Stimulated activated naive CD8-positive, alpha-beta T cell treated with anti-CD3 and anti-CD28 coated beads, Interleukin-15, amount 100 ng/mL, for 72 hours (primary cell): Measurements from ENCODE around the gene SLC7A8.
"Not testable (repeated sequence)": the region's sequence is repeated elsewhere in the genome, so short reads cannot be mapped to it uniquely, and the experiment has no call there.

ENCODE experiments used
- ATAC-seq: fragments of 150-1000 bp; cut with Tn5 transposase; 2 replicates; pipeline ENCODE4 v1.10.0; 2021; ENCODE audit warnings: mild to moderate bottlenecking, moderate library complexity
- DNase-seq, 2 donors: peaks; one replicate each; pipeline ENCODE4 v3.0.0; 2021 to 2022
- H3K27ac Mint-ChIP-seq, 2 donors: one replicate each; pipeline ENCODE4 v1.8.0; 2022; ENCODE audit warnings: mild to moderate bottlenecking in 2 of 2, mixed read lengths in 2 of 2, moderate library complexity in 2 of 2
- H3K27me3 Mint-ChIP-seq: one replicate; pipeline ENCODE4 v1.8.0; 2022; ENCODE audit warnings: mixed read lengths
- H3K4me1 Mint-ChIP-seq: one replicate; pipeline ENCODE4 v1.8.0; 2022; ENCODE audit warnings: mild to moderate bottlenecking, mixed read lengths
- H3K4me3 Mint-ChIP-seq, 2 donors: one replicate each; pipeline ENCODE4 v1.8.0; 2022; ENCODE audit warnings: mild to moderate bottlenecking in 2 of 2, mixed read lengths in 2 of 2, moderate library complexity in 1 of 2
- H3K9me3 Mint-ChIP-seq, 2 donors: one replicate each; pipeline ENCODE4 v1.8.0; 2022; ENCODE audit warnings: mixed read lengths in 2 of 2

Gene SLC7A8

DNA sequence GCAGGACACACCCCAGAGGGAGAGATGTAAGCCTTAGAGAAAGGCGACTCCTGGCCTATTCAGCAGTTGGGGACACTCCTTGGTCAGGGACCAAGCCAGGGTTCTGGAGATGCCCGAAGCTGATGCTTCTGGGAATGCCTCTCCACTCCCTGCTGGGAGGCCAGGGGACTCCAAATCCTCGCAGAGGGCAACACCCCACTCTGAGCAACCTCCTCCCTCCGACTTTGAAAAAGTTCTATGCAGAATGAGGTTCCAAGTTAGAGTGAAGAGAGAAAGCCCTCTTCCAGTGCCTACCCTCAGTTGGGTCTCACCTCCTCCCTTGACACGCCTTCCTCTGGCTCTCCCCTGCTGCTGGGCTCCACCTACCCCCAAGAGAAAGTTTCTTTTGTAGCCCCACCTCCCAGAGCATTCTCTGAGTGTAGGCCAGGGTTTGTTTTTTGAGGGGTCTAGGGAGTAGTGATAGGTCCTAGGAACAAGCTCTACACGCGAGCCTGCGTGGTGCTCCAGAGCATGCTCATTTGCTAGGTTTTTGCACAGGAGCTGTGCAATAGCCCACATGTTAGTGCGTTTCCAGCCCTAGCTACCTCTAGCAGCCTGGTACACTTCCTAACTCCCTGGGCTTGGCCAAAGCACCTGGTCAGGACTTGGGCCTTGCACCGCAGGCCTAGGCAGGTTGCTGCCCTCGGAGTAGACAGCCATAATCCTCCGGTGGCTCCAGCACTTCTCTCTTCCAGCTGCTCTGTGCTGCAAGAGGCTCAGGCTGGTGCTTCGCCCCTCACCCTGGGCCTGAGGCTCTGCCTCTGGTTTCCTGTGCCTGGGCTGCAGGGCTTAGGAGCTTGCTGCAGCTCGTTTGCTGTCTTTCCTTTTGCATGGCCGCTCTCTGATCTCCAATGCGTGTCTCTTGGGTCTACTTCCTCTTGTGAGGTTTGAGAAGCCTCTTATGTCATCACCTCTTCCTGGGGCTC, 63.8 kb downstream of the SLC7A8 start:
- Mint-ChIP-seq H3K27ac (peak overlapping the region; percentile 71 to 91), H3K27me3 (no peaks in the 10 kb centered on the region), H3K4me1 (peaks cover 52% of the 10 kb centered on the region), H3K4me3 (peak overlapping the region; percentile 71 to 73), H3K9me3 (no peaks in the 10 kb centered on the region)
- peak; percentile 38 to 45 for DNase-seq
- peak; percentile 35 for ATAC-seq

GRCh38 chr14:23118506-23119362, 64.7 kb downstream of the SLC7A8 start, which contains the start of gene CEBPE:
CEBPE (minus strand) TSS chr14:23119255; CDS start chr14:23119091, 164 bp downstream.
- DNase-seq, result no peak
- no peaks in the 10 kb centered on the region for H3K27me3 Mint-ChIP-seq
- H3K4me3 Mint-ChIP-seq, result peak within 1 kb of the TSS; percentile 71 to 73

GRCh38 chr14:23117371-23118020, 66.0 kb downstream of the SLC7A8 start:
- DNase-seq (no peak), ATAC-seq (no peak)
- Mint-ChIP-seq H3K27ac (no peak overlapping the region), H3K4me1 (peaks cover 56% of the 10 kb centered on the region), H3K9me3 (no peaks in the 10 kb centered on the region), H3K27me3 (no peaks in the 10 kb centered on the region), H3K4me3 (no peak overlapping the region)

More at GRCh38 chr14:23118506-23119362, 64.7 kb downstream of the SLC7A8 start, which contains the start of gene CEBPE:
- Mint-ChIP-seq H3K9me3 (no peaks in the 10 kb centered on the region), H3K4me1 (peaks cover 56% of the 10 kb centered on the region), H3K27ac (peak within 1 kb of the TSS; percentile 71 to 91)
- ATAC-seq, result peak; percentile 28

GRCh38 chr14:23115918-23116317, 67.5 kb downstream of the SLC7A8 start:
- no peak for DNase-seq
- no peaks in the 10 kb centered on the region for H3K27me3 Mint-ChIP-seq
- H3K4me1 Mint-ChIP-seq, result peaks cover 47% of the 10 kb centered on the region
- H3K4me3 Mint-ChIP-seq, result no peak overlapping the region
- H3K27ac Mint-ChIP-seq, result no peak overlapping the region
- no peaks in the 10 kb centered on the region for H3K9me3 Mint-ChIP-seq
- ATAC-seq, result no peak

GRCh38 chr14:23115039-23115731, 68.3 kb downstream of the SLC7A8 start:
- H3K9me3 Mint-ChIP-seq, result no peaks in the 10 kb centered on the region
- no peak for DNase-seq
- no peak overlapping the region for H3K4me3 Mint-ChIP-seq
- H3K27me3 Mint-ChIP-seq, result no peaks in the 10 kb centered on the region
- peak overlapping the region in 1 of 2 donors; percentile 77 for H3K27ac Mint-ChIP-seq
- ATAC-seq, result no peak
- H3K4me1 Mint-ChIP-seq, result peaks cover 40% of the 10 kb centered on the region

GRCh38 chr14:23114669-23115038, 68.8 kb downstream of the SLC7A8 start:
- Mint-ChIP-seq H3K27ac (peak overlapping the region in 1 of 2 donors; percentile 77), H3K27me3 (no peaks in the 10 kb centered on the region), H3K9me3 (no peaks in the 10 kb centered on the region), H3K4me3 (no peak overlapping the region), H3K4me1 (peaks cover 35% of the 10 kb centered on the region)
- no peak for DNase-seq
- ATAC-seq, result no peak

DNA sequence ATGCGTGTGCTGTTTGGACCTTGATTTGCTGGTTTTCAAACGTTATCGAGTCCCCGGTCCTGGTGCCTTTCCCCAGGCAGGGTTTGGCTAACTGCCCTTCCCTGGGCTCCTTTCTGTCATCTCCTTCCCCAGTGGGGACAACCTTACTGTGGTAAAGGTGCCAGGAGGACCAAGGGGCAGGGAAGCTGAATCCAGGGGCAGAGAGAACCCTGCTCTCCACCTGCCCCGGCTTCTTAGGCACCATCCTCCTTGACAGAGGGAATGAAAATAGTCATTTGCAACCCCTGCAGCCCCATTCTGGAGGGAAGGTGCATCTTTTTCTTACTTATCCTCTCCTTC, 69.4 kb downstream of the SLC7A8 start:
- Mint-ChIP-seq H3K27ac (peak overlapping the region in 1 of 2 donors; percentile 70), H3K27me3 (no peaks in the 10 kb centered on the region), H3K4me1 (peaks cover 29% of the 10 kb centered on the region), H3K9me3 (no peaks in the 10 kb centered on the region), H3K4me3 (no peak overlapping the region)
- no peak for ATAC-seq
- no peak for DNase-seq

- no peak overlapping the region for H3K27ac Mint-ChIP-seq
- DNase-seq (no peak), ATAC-seq (no peak)
- no peaks in the 10 kb centered on the region for H3K9me3 Mint-ChIP-seq
- H3K27me3 Mint-ChIP-seq, result no peaks in the 10 kb centered on the region
- H3K4me3 Mint-ChIP-seq, result no peak overlapping the region
- H3K4me1 Mint-ChIP-seq, result peaks cover 24% of the 10 kb centered on the region
Observed at GRCh38 chr14:23113431-23114119, 69.9 kb downstream of the SLC7A8 start.

- no peaks in the 10 kb centered on the region for H3K27me3 Mint-ChIP-seq
- peaks cover 14% of the 10 kb centered on the region for H3K4me1 Mint-ChIP-seq
- no peak overlapping the region for H3K27ac Mint-ChIP-seq
- ATAC-seq (no peak), DNase-seq (no peak)
- no peaks in the 10 kb centered on the region for H3K9me3 Mint-ChIP-seq
- H3K4me3 Mint-ChIP-seq, result no peak overlapping the region
Observed at GRCh38 chr14:23112359-23113178, 70.9 kb downstream of the SLC7A8 start.

- Mint-ChIP-seq H3K4me1 (peaks cover 11% of the 10 kb centered on the region), H3K27ac (no peak overlapping the region), H3K27me3 (no peaks in the 10 kb centered on the region), H3K4me3 (no peak overlapping the region), H3K9me3 (no peaks in the 10 kb centered on the region)
- no peak for DNase-seq
- ATAC-seq, result no peak
Observed at GRCh38 chr14:23110579-23111365, 72.7 kb downstream of the SLC7A8 start.

- Mint-ChIP-seq H3K27me3 (no peaks in the 10 kb centered on the region), H3K27ac (no peak overlapping the region), H3K4me3 (no peak overlapping the region), H3K9me3 (no peaks in the 10 kb centered on the region), H3K4me1 (peaks cover 5% of the 10 kb centered on the region)
- no peak for DNase-seq
- no peak for ATAC-seq
Observed at GRCh38 chr14:23109769-23110168, 73.7 kb downstream of the SLC7A8 start.

DNA sequence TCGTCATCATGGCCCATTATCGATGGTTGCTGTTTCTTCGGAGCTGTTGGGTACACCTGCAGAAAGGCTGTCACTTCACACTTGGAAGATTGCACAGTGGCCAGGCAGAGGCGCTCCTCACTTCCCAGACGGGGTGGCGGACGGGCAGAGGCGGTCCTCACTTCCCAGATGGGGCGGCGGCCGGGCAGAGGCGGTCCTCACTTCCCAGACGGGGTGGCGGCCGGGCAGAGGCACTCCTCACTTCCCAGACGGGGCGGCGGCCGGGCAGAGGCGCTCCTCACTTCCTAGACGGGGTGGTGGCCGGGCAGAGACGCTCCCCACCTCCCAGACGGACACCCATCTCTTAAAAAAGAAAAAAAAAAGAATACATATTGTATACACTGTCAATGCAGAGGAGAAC, 75.3 kb downstream of the SLC7A8 start:
- not testable (repeated sequence) for ATAC-seq, DNase-seq, H3K4me1 Mint-ChIP-seq, H3K4me3 Mint-ChIP-seq, H3K27ac Mint-ChIP-seq, H3K9me3 Mint-ChIP-seq, H3K27me3 Mint-ChIP-seq

- not testable (repeated sequence) for H3K27ac Mint-ChIP-seq, H3K27me3 Mint-ChIP-seq, DNase-seq, H3K4me1 Mint-ChIP-seq, H3K9me3 Mint-ChIP-seq, H3K4me3 Mint-ChIP-seq, ATAC-seq
Observed at GRCh38 chr14:23107620-23108019, 75.8 kb downstream of the SLC7A8 start.
